ENCODE results near the gene KIAA0513.
A peak's percentile ranks its signal among the peaks of the same experiment; 100 is the strongest.
"Not testable (repeated sequence)": the region's sequence is repeated elsewhere in the genome, so short reads cannot be mapped to it uniquely, and the experiment has no call there.

The KIAA0513 gene

GRCh38 chr16:85051067-85051581, 23.5 kb downstream of the KIAA0513 start:
- DNase-seq (ENCODE audit: low read depth) = no peak

GRCh38 chr16:85051683-85052082, 24.1 kb downstream of the KIAA0513 start:
- DNase-seq (ENCODE audit: low read depth) = no peak

- DNase-seq (ENCODE audit: low read depth) = no peak
These were observed 24.9 kb downstream of the KIAA0513 start for GRCh38 chr16:85052536-85052935.

- DNase-seq (ENCODE audit: low read depth) = not testable (repeated sequence)
These were observed 26.7 kb downstream of the KIAA0513 start for GRCh38 chr16:85054321-85054720.

- DNase-seq (ENCODE audit: low read depth) = no peak
These were observed 27.4 kb downstream of the KIAA0513 start for GRCh38 chr16:85054948-85055492.

- DNase-seq (ENCODE audit: low read depth) = peak; percentile 56
These were observed 28.1 kb downstream of the KIAA0513 start for GRCh38 chr16:85055493-85056210.

- DNase-seq (ENCODE audit: low read depth) = no peak
These were observed 28.7 kb downstream of the KIAA0513 start for GRCh38 chr16:85056211-85056748.

- no peak for DNase-seq (ENCODE audit: low read depth)
These were observed 29.8 kb downstream of the KIAA0513 start for GRCh38 chr16:85057212-85057889.

- no peak for DNase-seq (ENCODE audit: low read depth)
These were observed 30.4 kb downstream of the KIAA0513 start for GRCh38 chr16:85057948-85058347.

- DNase-seq (ENCODE audit: low read depth) = no peak
These were observed 31.3 kb downstream of the KIAA0513 start for GRCh38 chr16:85058909-85059308.

- DNase-seq (ENCODE audit: low read depth) = no peak
These were observed 34.0 kb downstream of the KIAA0513 start for GRCh38 chr16:85061566-85061965.

- no peak for DNase-seq (ENCODE audit: low read depth)
These were observed 34.7 kb downstream of the KIAA0513 start for GRCh38 chr16:85062323-85062722.

- DNase-seq (ENCODE audit: low read depth) = no peak
These were observed 35.2 kb downstream of the KIAA0513 start for GRCh38 chr16:85062845-85063244.

GRCh38 chr16:85064186-85064585, 36.6 kb downstream of the KIAA0513 start:
- DNase-seq (ENCODE audit: low read depth) = no peak

GRCh38 chr16:85065099-85065498, 37.5 kb downstream of the KIAA0513 start:
- no peak for DNase-seq (ENCODE audit: low read depth)

- no peak for DNase-seq (ENCODE audit: low read depth)
These were observed 38.8 kb downstream of the KIAA0513 start for GRCh38 chr16:85066346-85066885.

GRCh38 chr16:85067024-85067423, 39.4 kb downstream of the KIAA0513 start:
- no peak for DNase-seq (ENCODE audit: low read depth)

- DNase-seq (ENCODE audit: low read depth) = no peak
These were observed 39.8 kb downstream of the KIAA0513 start for GRCh38 chr16:85067426-85067825.

GRCh38 chr16:85068746-85069145, 41.2 kb downstream of the KIAA0513 start:
- no peak for DNase-seq (ENCODE audit: low read depth)

GRCh38 chr16:85069171-85069570, 41.6 kb downstream of the KIAA0513 start:
- no peak for DNase-seq (ENCODE audit: low read depth)

GRCh38 chr16:85072076-85072860, 44.7 kb downstream of the KIAA0513 start:
- no peak for DNase-seq (ENCODE audit: low read depth)

GRCh38 chr16:85072947-85073346, 45.4 kb downstream of the KIAA0513 start:
- no peak for DNase-seq (ENCODE audit: low read depth)

Measured in stimulated activated CD4-positive, alpha-beta T cell treated with anti-CD3 and anti-CD28 coated beads, Interleukin-2, amount 100 ng/mL, for 4 hours (primary cell).